PFSK-1 (cell line): Measurements from ENCODE around the gene MYL5.

ENCODE experiments used
- FOXP2 ChIP-seq: optimal IDR thresholded peaks from 2 replicates; pipeline ENCODE3; 2011; ENCODE audit warnings: borderline replicate concordance, control low read depth, inconsistent platforms; ENCODE audit not compliant: insufficient read depth; ENCODE audit errors: extremely low read length, extremely low read depth
- POLR2AphosphoS5 ChIP-seq: IDR thresholded peaks from 2 replicates; pipeline ENCODE4 v1.6.1; 2012; ENCODE audit warnings: low read depth, mild to moderate bottlenecking, control low read depth, low read length, moderate library complexity
- SIN3A ChIP-seq: IDR thresholded peaks from 2 replicates; pipeline ENCODE4 v1.6.1; 2012; ENCODE audit warnings: mild to moderate bottlenecking, low read length, moderate library complexity, borderline replicate concordance; ENCODE audit not compliant: insufficient read depth
- TAF1 ChIP-seq: IDR thresholded peaks from 2 replicates; pipeline ENCODE4 v1.6.1; 2012; ENCODE audit warnings: low read length, control low read depth, borderline replicate concordance; ENCODE audit not compliant: insufficient read depth
- TF ChIP-seq, protein P1 (sequence below), 2 experiments: IDR thresholded peaks; 2 replicates each; pipeline versions ENCODE4 v1.6.1 to v1.8.0; 2011 to 2012; ENCODE audit warnings: low read depth in 2 of 2, low read length in 2 of 2, control low read depth in 1 of 2, inconsistent platforms in 1 of 2, mild to moderate bottlenecking in 1 of 2, moderate library complexity in 1 of 2; ENCODE audit not compliant: insufficient read depth in 1 of 2

The MYL5 gene

DNA sequence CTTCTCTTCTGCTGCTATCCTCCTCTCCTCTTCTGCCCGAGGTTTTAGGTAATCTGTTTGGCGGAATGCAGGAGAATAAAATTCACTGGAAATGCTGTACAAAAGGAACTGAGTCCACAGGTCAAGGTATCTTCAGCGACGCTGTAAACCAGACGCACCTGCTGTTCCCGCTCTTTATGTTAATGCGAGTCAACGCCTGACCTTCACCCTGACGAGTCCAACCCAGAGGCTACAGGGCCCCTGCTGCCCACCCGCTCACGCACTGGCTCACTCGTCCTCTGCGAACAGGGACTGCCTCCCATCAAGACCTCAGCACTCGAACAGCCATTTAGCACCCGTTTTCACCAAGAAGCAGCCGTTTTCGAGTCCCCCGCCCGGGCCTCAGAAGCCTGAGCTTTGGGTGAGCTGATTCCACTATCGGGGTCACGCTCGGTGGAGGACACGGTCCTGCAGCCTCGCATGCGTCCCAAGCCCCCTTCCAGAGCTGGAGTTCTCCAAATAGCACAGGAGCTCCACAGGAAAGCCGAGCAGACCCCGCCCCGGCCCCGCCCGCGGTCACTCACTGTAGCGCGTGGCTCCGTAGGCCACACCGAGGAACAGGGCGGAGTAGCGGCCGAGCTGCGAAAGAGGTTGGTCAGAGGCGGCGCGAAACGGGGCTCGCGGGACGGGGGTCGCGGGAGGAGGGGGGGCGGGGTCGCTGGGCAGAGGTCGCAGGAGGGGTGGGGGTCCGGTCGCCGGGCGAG lies 822 bp upstream of the MYL5 start:
- TF ChIP-seq POLR2AphosphoS5 (0 out of 2 replicates have a peak, but pooled peaks have one; percentile 2), SIN3A (no peak)

- TF ChIP-seq POLR2AphosphoS5, result no peak
- TF ChIP-seq TAF1, result no peak
Observed at GRCh38 chr4:675036-675882, 917 bp downstream of the MYL5 start.

- TF ChIP-seq SIN3A (no peak), TAF1 (no peak), FOXP2 (no peak), POLR2AphosphoS5 (peak; percentile 42; the same call in 1 of the 2 replicates)
- TF ChIP-seq, protein P1, sequence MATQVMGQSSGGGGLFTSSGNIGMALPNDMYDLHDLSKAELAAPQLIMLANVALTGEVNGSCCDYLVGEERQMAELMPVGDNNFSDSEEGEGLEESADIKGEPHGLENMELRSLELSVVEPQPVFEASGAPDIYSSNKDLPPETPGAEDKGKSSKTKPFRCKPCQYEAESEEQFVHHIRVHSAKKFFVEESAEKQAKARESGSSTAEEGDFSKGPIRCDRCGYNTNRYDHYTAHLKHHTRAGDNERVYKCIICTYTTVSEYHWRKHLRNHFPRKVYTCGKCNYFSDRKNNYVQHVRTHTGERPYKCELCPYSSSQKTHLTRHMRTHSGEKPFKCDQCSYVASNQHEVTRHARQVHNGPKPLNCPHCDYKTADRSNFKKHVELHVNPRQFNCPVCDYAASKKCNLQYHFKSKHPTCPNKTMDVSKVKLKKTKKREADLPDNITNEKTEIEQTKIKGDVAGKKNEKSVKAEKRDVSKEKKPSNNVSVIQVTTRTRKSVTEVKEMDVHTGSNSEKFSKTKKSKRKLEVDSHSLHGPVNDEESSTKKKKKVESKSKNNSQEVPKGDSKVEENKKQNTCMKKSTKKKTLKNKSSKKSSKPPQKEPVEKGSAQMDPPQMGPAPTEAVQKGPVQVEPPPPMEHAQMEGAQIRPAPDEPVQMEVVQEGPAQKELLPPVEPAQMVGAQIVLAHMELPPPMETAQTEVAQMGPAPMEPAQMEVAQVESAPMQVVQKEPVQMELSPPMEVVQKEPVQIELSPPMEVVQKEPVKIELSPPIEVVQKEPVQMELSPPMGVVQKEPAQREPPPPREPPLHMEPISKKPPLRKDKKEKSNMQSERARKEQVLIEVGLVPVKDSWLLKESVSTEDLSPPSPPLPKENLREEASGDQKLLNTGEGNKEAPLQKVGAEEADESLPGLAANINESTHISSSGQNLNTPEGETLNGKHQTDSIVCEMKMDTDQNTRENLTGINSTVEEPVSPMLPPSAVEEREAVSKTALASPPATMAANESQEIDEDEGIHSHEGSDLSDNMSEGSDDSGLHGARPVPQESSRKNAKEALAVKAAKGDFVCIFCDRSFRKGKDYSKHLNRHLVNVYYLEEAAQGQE (IDR thresholded peaks at IDR 0.05; ENCODE audit: insufficient read depth in 1 of 2, low read depth in 2 of 2, low read length in 2 of 2), result no peak
Observed at GRCh38 chr4:675980-676870, 1.9 kb downstream of the MYL5 start.

DNA sequence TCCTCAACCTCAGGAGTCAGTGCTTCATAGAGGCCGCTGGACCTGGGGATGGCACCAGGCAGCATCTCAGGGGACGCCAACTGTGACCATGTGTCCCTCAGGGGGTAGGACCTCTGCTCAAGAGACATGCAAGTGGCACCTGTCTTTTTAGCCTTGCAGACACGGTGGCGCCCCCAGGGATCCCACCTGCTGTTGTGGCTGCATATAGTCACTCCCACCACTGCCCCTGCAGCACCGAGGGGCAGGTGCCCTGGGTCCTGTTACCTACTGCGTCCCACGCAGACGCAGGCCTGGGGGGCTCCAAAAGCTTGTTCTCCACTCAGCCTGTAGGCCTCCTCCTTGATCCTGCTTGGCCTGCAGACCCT lies 2.5 kb downstream of the MYL5 start:
- TF ChIP-seq TAF1 (no peak), POLR2AphosphoS5 (no peak), FOXP2 (no peak), SIN3A (no peak)
- TF ChIP-seq, protein P1 (IDR thresholded peaks at IDR 0.05; ENCODE audit: insufficient read depth in 1 of 2, low read depth in 2 of 2, low read length in 2 of 2), result no peak

DNA sequence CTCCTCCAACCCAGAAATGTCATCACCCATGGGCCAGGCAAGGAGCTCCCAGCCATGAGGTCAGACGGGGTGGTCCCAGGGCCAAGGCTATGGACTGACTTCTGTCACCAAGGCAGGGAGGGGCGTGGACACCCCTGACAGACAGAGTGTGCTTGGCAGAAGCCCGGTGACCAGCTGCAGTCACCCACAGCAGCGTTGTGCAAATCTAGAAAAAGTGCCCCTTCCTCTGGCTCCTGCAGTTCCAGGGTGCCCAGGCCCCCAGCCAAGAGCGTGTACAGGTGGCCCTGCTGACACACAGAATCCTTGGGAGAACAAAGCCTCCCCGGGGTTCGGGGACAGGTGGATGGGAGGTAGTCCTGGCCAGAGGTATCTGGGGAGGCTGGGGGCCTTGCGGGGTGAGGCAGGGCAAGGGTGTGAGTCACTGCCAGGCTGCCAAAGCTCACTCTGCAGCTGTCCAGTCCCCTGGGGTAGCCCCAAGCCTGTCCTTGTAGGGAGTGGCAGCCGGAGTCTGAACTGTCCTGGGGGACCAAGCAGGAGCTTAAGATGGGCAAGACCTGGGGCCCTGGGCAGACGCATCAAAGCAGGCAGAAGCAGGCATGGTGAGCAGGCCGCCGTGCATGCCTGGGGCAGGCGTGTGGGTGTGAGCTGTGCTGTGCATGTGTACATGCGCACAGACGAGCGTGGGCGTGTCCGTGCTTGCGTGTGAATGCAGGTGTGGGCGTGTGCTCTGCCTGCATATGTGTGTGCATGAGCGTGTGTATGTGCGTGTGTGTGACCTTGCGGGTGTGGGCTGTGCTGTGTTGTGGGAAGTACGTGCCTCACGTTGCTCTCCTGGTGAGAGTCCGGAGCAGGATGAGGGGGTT lies 3.3 kb downstream of the MYL5 start:
- TF ChIP-seq, protein P1 (IDR thresholded peaks at IDR 0.05; ENCODE audit: insufficient read depth in 1 of 2, low read depth in 2 of 2, low read length in 2 of 2), result no peak
